Central memory CD8-positive, alpha-beta T cell (primary cell): Measurements from ENCODE around the gene CTXN3.

ENCODE experiments used
- ATAC-seq: fragments of 150-1000 bp; cut with Tn5 transposase; replicated peaks from 2 replicates; pipeline ENCODE4 v1.10.0; 2022; ENCODE audit warnings: mild to moderate bottlenecking, moderate FRiP score, moderate number of reproducible peaks; ENCODE audit not compliant: poor library complexity, severe bottlenecking; ENCODE audit errors: extremely low read depth
- DNase-seq, 2 donors: peaks; one replicate each; pipeline ENCODE4 v3.0.0; 2021; ENCODE audit warnings: low spot score in 2 of 2
- H3K27ac Mint-ChIP-seq: one replicate; pipeline ENCODE4 v1.8.0; 2022; ENCODE audit warnings: low read depth, mild to moderate bottlenecking, moderate library complexity, mixed read lengths
- H3K27me3 Mint-ChIP-seq: one replicate; pipeline ENCODE4 v1.8.0; 2022; ENCODE audit warnings: mixed read lengths
- H3K36me3 Mint-ChIP-seq: one replicate; pipeline ENCODE4 v1.8.0; 2022; ENCODE audit warnings: mild to moderate bottlenecking, moderate library complexity, mixed read lengths; ENCODE audit not compliant: insufficient read depth
- H3K4me1 Mint-ChIP-seq: one replicate; pipeline ENCODE4 v1.8.0; 2022; ENCODE audit warnings: mixed read lengths
- H3K4me3 Mint-ChIP-seq: one replicate; pipeline ENCODE4 v1.8.0; 2022; ENCODE audit warnings: mild to moderate bottlenecking, moderate library complexity, mixed read lengths
- H3K9me3 Mint-ChIP-seq: one replicate; pipeline ENCODE4 v1.8.0; 2022; ENCODE audit warnings: mixed read lengths

CTXN3 gene

DNA sequence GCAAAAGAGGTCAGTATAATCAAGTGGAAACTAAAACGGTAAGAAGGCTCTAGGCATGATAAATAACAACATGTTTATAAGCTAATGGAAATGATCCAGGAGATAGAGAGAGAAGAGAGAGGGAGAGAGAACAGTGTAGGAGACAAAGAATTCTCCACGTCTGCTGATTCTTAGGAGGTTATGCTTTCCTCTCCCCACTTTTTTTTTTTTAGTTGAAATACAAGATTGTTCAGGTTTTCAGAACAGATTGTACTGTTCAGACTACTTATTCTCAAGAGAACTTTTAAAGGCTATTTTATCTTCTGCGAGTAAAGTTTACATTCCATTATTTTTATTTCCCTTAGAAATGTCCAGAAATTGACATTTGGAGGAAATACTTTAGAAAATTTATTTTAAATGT lies 58.3 kb downstream of the CTXN3 start:
- no peak for ATAC-seq
- Mint-ChIP-seq H3K9me3 (no peaks in the 10 kb centered on the region), H3K36me3 (no peaks in the 10 kb centered on the region)

More for the DNA sequence above, 58.3 kb downstream of the CTXN3 start:
- Mint-ChIP-seq H3K27me3 (peaks cover 18% of the 10 kb centered on the region), H3K27ac (no peak overlapping the region), H3K4me1 (no peaks in the 10 kb centered on the region), H3K4me3 (no peak overlapping the region)
- no peak for DNase-seq
